ENCODE data around the gene TBC1D10A.

Gene TBC1D10A

DNA sequence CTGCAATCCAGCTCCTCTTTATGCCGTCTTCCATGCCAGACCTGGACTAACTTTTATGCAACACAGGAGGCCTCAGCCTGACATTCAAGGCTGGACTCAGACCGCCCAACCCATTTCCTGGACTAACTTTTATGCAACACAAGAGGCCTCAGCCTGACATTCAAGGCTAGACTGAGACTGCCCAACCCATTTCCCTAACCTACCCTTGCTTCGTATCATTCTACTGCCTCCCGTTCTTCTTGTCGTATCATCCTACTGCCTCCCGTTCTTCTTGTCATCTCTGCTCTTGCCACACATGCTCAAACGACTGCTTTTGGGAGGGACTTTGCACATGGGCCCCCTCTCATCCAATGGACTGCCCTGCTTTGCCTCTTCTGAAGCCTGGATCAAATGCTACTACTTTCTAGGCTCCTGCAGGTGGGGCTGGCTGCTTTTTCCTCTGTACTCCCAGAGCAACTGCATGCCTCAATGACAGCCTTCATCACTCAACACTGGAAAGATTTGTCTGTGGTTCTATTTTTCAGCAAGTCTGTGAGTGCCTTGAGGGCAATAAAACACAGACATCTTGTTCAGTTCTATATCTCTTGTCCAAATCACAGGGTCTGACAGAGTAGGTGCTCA lies 7.8 kb downstream of the TBC1D10A start:
- no peak for DNase-seq

DNA sequence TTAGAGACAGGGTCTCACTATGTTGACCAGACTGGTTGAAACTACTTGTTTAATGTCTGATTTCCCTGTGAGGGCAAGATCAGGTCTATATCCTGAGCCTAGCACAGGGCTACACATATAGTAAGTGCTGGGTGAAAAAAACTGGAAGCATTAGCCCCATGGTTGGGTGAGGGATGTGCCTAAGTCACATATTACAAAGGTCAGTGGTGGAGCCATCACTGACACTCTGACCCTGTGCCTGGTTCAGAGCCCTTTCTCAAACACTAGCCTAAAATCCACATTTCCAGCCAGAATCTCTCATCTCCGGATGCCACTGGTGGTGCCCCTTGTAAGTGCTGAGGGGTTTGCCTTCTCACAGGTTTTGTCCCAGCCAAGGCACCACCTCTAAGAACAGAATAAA lies 9.0 kb downstream of the TBC1D10A start:
- no peak for DNase-seq

DNA sequence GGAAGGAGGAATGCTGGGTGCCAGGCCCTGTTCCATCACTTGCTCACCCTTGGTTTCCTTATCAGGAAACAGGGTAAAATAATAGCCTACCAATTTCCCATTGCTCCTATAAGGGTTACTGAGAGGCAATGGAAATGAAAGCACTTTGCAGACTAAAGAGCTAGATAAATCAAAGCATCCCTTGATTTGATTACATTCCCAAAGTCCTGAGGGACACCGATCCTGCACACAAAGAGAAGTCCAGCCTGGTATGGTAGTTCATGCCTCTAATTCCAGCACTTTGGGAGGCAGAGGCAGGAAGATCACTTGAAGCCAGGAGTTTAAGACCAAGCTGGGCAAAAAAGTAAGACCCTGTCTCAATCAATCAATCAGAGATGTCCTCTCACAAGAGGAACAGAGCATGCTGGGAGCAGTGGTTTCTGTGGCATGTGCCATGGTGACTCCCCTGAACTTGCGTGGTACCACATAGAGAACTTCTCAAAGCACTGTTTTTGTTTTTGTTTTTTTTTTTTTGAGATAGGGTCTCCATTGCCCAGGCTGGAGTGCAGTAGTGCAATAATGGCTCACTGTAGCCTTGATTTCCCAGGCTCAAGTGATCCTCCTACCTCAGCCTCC lies 10.7 kb downstream of the TBC1D10A start:
- DNase-seq = no peak

DNA sequence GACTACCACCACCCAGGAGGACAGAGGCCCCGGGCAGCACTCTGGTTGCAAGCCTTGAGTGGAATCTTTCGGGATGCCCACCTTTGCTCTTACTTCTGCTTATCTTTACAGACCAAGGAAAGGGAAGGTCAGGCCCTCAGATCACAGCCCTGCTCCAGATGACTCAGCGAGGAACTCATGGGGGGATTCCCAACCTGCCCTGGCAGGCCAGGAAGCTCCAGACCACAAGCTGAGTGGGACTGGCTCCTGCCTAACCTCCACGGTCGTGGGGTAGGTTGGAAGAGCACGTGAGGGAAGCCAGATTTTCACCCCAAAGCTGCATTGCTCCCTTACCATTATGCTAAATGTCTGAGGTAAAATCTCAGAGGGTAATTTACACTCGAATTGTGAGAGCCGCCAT lies 11.8 kb downstream of the TBC1D10A start:
- no peak for DNase-seq

DNA sequence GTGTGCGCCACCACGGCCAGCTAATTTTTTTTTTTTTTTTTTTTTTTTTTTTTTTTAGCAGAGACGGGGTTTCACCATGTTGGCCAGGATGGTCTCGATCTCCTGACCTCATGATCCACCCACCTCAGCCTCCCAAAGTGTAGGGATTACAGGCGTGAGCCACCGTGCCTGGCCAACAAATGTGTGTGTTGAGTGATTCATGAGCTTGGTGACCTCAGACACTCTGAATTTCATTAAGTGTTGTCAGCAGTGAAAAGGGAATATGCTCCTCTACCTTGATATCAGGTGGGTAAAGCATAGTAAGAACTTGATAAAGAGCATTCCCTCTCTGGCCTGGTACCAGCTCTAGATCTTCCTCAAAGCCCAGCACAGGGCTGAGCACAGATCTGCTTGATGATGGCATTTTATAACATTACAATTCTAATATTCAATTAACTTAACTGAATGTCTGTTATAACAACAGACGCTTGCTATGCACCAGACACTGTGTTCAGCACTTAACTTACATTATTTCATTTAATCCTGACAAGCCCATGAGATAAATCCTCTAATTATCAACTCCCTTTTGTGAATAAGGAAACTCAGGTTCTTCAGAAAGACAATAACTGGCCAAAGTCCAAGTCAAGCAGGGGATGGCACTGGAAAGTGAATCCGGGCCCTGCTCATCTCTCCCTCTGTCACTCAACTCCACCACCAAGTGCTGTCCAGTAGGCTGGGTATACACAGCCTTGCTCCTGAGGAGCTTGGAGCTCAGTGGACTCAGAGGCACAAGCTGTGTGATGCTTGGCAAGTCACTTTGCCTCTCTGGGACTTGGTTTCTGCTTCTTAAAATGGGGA lies 13.0 kb downstream of the TBC1D10A start:
- no peak for DNase-seq

DNA sequence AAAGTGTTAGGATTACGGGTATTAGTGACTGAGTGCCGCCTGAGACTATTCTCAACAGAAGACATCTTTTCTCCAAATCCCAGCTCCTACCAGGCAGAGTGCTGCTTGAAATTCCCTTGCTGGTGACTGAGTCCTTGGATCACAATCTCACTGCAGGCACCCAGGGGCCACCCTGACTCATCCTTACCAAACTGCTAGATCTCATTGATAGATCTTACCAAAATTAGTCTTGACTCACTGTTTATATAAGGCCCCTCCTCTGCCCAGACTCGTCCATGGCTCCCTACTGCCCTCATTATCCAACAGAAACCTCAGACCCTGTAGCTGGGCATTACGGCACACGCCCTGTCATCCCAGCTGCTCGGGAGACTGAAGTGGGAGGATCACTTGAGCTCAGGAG lies 14.7 kb downstream of the TBC1D10A start:
- DNase-seq = no peak

DNA sequence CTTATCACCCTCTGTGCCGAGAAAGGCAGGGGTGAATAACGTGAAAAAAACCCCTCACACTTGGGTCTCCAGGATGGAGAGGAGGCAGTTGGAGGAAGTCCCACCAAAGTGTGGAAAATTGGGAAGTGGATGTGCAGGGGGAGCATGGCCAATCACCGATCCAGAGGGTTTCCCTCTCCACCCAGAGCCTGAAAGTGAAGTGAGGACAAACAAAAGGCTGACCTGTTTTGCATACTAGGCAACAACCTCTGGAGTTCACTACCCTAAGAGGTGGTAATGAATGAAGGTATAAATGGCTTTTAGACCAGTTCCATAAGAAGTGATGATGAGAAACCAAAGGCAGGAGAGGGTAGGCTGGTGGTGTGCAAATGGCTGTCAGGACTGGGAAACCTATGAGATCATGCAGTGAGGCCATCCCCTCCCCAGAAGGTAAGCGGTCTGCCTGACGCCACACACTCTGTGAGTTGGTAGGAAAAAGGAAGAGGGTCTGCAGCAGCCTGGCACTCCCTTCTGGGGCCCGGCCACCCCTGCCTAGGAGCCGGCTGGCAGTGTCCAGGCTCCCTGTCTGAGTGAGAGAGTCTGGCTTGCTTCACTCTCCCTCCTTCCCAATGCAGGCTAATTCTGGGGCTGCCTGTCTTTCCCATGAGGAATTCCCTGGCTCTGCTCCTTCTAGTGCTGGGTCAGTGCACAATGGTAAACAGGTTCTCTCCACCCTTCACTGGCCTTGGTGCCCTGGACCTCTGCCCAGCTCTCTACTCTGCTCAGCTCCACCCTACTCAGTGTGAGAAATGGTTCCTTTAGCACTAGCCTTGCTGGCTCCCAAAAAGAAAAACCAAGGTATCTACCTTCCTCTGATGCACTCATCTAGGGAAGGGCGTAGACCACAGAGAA lies 15.6 kb downstream of the TBC1D10A start:
- no peak for DNase-seq

DNA sequence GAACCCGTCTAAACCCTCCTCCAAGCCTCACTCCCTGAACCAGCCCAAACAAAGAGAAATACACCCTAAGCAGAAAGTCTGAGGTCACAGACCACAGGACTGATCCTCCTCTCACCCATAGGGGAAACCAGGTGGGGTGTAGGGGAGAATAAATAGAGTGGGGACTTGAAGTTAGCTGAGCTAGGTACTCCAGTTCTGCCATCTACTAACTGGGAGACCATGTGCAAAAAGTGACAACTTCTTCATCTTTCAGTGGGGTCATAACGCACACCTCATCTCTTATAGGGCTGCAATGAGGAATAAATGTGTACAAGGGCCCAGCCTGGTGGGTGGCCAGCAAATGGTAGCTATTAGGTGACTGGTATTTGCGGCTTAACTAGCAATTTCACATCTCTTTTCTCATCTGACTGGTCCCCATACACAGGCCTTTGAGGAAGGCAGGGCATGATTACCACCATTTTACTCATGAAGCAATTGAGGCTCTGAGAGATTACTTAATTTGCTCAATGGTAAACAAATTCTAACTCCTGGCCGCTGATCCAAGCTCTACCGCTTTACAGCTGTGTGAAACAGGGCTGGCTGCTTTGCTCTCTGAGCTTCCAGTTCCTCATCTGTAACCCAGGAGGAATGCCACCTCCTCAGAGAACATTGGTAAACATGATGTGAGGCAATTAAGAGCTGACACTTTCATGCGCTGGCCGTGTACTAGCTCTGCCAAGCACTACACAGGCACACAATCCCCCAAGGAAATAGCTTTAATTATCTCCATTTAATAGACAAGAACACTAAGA lies 16.6 kb downstream of the TBC1D10A start:
- peak; percentile 38 for DNase-seq

DNA sequence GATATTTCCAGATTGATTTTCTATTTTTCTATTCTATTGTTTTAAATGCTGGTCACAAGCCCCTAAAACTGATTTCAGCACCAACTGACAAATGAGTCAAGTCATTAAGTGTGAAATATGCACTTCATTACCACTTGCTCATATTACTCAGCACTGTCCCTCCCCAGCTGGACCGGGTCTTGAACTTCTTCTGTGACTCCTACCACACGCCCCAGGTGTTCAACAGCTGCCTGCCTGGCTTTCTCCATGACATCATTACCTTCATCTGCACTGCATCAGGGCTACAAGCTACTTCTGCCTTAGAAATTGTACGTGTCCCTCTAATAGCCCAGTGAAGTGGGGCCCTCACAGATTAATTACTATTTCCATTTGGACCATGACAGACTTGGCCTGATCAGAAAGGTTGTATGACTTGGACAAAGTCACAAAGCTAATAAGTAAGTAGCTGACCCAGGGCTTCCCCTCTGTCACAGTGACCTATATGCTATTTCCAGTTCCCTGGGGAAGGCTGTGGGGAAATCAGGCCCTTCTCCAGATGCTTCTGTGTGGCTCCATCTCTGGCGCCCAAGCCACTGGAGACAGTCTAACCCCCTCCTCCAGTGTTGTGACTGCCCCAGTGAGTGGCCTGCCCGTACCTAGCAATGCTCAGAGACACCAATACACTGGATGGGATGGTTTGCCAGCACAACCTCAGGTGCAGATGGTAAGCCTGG lies 18.1 kb downstream of the TBC1D10A start:
- no peak for DNase-seq

DNA sequence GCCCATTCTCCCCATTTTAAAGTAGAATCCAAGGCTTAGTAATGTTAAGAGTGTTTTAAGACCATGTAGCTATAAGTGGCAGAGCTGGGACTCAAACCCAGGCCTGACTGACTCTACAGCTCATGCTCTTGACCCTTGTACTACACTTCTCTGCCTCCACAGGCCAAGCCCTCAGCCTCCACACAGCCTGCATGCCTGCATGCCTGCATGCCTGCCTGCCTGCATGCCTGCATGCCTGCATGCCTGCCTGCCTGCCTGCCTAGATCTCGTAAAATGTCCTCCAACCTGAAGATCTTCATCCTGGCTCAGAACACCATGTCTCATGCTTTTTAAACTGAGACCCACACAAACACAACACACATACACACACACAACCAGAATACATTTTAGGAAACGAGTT lies 18.6 kb downstream of the TBC1D10A start:
- no peak for DNase-seq

DNA sequence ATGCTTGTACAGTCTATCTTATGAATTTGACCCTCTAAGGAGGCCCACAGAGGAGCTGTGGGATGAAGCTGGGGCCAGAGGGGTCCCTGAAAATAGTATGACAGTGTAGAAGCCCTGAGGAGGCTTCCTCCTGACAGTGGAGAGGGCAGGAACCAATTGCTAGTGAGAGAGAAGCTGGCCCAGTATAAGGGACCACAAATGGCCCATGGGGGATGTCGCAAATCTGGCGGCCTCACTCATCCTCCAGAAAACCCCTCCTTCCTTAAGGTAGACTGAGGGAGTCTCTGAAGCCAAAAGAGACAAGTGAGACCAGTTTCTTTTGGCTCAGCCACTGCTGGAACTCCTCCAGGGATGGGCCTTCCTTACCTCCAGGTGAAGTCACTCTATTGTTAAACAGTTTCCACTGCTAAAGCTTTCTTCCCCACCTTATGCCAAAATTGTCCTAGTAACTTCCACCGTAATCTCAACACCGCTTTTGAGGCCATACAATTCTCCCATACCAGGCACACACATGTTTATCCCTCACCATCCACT lies 19.6 kb downstream of the TBC1D10A start:
- DNase-seq = no peak

DNA sequence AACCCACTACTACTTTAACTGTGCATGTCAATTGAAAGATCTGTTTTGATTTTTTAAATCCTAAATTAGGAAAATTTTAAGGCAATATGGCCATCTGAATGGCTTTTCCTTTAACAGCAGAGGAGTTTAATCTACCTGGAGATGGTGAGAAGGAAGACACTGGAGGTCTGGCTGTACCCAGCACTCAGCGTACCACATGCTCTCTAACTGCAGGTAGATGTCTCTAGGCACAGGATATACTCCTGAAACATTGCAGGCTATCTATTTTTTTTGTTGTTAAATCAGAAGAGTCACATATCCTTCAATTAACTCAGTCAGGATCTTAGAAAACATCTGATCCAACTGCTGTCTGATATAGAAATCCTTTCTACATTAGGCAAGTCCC lies 20.1 kb downstream of the TBC1D10A start:
- DNase-seq = no peak

DNA sequence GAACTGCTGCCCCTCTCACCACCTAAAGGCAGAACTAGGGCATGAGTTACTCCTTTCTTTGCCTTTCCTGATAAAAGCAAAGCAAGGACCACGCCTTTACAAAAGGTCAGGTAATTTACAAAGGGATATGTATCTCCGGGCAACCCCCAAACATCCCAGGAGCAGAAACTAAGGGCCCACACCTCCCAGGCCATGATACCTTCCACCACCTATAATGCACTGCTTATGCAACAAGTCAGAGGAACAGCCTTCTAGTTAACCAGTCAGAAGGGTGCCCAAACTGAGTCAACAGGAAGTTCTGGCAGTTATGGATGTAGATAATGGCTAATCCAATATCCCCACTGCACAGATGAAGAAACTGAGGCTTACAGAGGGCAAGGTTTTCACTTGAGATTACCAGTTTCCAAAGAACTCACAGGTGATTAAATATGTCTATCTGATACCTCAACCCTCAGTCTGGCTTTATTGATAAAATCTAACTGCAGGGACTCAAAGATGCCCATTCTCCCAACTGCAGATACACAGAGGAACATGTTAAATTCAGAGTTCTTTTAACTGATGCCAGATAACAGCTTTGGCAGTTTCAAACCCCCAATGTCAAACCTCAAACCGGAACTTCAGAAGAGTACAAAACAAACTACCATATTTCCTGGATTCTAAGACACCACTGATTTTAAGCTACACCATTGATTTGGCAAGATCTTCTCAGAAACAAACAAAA lies 20.7 kb downstream of the TBC1D10A start:
- no peak for DNase-seq

DNA sequence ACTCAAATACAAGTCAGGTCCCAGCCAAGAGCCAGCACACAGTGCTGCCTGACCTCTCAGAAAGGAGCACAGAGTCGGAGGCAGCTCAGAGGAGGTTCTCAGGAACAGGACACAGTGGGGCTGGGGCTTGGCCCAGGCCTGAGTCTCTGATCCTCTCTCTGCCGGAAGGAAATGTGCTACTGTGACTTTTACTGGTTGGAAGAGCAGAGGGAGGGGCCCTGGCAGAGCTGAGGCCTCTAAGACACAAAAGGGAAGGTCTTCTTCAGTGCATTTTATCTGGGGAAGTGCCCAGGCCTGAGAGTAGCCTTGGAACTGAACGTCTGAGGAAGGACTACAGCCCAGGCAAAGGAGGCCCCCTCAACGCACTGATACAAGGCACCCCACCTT lies 21.2 kb downstream of the TBC1D10A start:
- DNase-seq = no peak

DNA sequence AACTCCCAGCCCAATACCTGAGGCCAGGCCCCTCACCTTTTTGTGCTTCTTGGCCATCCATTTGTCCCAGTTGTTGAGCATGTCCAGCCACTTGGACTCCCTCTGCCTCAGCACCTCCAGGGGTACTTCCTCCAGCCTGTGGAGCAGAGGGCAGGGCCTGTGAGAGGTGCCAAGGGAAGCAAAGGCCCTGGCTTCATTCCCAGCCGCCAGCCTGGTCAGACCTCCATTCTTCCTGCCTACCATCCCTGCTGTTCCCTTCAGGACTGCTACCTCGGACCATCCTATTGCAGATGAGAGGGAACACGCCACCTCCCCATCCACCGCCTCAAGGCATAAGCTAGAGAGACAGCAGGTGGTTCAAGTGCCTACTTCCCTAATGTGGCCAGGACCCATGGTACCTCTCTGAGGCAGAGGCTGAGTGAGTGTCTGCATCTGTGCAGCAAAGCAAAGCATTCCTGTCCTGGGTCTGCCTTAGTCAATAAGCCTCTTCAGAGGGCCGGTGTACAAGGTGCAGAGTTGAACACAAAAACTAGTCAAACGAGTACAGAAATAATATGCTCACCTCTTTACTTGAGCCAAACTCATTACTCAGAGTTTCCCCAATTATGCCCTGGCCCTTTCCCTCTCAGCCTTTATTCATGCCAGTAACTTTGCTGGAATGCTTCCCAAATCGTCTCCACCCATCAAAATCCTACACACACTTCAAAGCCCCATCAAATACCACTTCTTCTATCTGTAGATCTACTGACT lies 22.1 kb downstream of the TBC1D10A start:
- DNase-seq = peak; percentile 51

DNA sequence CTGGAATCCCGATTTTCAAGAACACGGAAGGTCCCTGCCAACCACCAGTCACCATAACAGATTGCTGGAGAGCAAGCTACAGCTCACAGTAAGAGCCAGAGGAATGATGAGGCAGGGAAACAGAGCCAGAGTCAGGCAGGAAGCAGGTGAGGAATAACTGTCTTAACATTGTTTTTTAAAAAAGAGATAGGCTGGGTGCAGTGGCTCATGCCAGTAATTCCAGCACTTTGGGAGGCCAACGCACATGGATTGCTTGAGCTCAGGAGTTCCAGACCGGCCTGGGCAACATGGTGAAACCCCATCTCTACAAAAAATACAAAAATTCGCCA lies 24.0 kb downstream of the TBC1D10A start:
- no peak for DNase-seq

DNA sequence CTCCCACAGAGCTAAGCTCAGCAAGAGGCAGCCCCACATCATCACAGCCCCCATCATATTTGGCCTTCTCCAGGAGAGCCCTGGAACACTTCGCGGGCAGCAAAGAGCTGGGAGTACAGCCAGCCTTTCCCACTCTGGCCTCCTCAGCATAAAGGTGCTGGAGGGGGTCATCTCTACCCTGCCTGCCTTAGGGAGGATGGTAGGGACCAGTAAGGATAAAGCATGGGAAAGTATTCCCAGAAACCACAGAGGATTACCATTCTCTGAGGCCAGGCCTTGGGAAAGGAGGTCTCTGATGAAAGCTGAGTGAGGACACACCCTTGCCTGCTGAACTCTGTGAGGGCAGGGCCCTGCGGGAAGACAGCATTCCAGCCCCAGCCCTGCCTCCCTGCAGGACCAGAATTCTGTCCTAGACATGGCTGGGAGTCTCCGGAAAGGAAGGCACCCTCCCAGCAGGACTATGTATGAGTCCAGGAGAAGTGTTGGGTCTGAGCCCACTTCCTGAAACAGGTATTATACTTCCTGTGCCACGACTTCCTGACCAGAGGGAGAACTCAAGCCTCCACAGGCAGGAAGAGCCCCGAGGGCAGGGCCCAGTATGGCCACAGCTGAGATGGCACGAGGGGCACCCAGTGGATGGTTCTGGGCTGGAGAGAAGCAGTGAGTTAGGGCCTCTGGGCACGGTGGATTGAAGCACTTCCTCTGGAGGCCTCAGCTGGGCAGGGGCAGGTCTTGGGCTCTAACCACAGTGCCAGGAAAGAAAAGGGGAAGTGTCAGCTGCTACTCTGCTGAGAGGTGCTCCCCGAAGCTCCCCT lies 24.5 kb downstream of the TBC1D10A start:
- no peak for DNase-seq

DNA sequence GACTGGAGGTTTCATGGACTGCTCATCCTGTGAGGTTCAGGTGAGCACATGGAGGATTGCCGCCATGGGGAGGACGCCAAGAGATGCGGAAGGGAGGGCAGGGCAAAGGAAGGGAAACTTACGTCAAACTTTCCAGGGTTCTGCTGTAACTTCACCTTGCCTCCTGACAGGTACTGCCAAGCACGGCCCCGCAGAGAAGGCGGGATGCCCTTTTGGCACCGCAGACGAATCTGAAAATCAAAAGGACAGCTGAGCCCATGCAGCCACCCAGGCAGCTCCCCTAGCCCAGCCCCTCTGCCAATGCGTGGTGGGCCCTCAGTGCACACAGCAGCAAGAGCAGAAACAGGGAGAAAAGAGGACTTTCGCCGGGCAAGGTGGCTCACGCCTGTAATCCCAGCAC lies 27.4 kb downstream of the TBC1D10A start:
- no peak for DNase-seq

DNA sequence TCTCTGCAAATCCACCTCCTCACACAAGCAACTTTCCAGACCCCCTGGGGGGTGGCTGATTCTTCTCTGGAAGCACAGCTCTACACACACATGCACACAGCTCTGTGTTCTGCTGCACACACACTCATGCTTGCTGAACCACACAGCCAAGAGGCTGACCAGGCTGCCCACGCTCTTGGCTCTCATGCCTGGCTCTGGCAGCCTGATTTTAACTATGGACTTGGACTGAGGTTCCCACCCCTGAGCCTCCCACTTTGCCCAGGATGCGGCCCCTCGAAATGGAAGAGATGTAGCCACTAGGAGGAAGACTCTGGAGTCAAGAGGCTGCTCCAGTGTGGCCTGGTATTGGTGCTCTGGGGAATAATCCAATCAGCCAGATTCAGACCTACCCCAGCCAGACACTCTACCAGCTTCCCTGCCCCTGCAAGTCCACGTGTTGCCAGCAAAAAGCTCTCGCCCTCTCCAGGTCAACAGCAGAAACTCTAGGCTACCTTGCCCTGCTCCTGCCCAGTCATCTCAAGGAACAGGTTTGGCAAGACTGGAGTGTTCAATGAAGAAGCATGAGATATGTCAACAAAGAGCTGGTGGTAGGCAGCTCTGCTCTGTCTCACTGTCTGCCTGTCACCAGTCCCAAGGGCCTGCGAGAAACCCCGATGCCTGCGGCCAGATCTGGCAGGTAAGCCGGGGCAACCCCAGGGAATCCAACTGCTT lies 28.6 kb downstream of the TBC1D10A start:
- DNase-seq = no peak
